GM23248 (cell line): ENCODE data around the gene AKAP7. TPM values are rescaled to one million over a fixed set of nuclear protein-coding genes. Genes with fewer than 3 reads are reported as not detected.
A peak's percentile ranks its signal among the peaks of the same experiment; 100 is the strongest.

ENCODE experiments used
- DNase-seq: peaks from one replicate; pipeline ENCODE4 v3.0.0-alpha.2; 2015
- H2AFZ ChIP-seq: fragments of 200-600 bp; sonication (generic); 2 replicates; pipeline ENCODE4 v1.6.1; 2016; ENCODE audit warnings: antibody characterized with exemption
- H3F3A ChIP-seq: fragments of 200-600 bp; sonication (generic); 2 replicates; pipeline ENCODE4 v1.6.1; 2016; ENCODE audit warnings: mild to moderate bottlenecking, antibody characterized with exemption, mixed run types; ENCODE audit not compliant: insufficient read depth
- H3K27ac ChIP-seq: fragments of 200-600 bp; sonication (generic); 2 replicates; pipeline ENCODE4 v1.5.1; 2016; ENCODE audit warnings: mild to moderate bottlenecking
- H3K27me3 ChIP-seq: fragments of 200-600 bp; sonication (generic); replicated peaks from 2 replicates; pipeline ENCODE4 v1.6.1; 2016; ENCODE audit warnings: mild to moderate bottlenecking; ENCODE audit not compliant: insufficient read depth
- H3K36me3 ChIP-seq: fragments of 200-600 bp; sonication (generic); 2 replicates; pipeline ENCODE4 v1.6.1; 2016; ENCODE audit warnings: low read depth, mild to moderate bottlenecking
- H3K4me1 ChIP-seq: fragments of 200-600 bp; sonication (generic); 2 replicates; pipeline ENCODE4 v1.6.1; 2016; ENCODE audit warnings: mild to moderate bottlenecking; ENCODE audit not compliant: insufficient read depth
- H3K4me2 ChIP-seq: fragments of 200-600 bp; sonication (generic); one replicate; pipeline ENCODE4 v1.6.1; 2016; ENCODE audit warnings: mild to moderate bottlenecking; ENCODE audit not compliant: unreplicated experiment
- H3K4me3 ChIP-seq: fragments of 200-600 bp; sonication (generic); 2 replicates; pipeline ENCODE4 v1.5.1; 2016; ENCODE audit warnings: mild to moderate bottlenecking
- H3K79me2 ChIP-seq: fragments of 200-600 bp; sonication (generic); 2 replicates; pipeline ENCODE4 v1.6.1; 2016; ENCODE audit warnings: mild to moderate bottlenecking; ENCODE audit not compliant: insufficient read depth
- H3K9ac ChIP-seq: fragments of 200-600 bp; sonication (generic); 2 replicates; pipeline ENCODE4 v1.6.1; 2016; ENCODE audit warnings: mild to moderate bottlenecking
- H3K9me2 ChIP-seq: fragments of 200-600 bp; sonication (generic); 2 replicates; pipeline ENCODE4 v1.6.1; 2016; ENCODE audit warnings: mixed run types, mild to moderate bottlenecking, moderate library complexity; ENCODE audit not compliant: insufficient read depth
- H3K9me3 ChIP-seq: fragments of 200-600 bp; sonication (generic); one replicate; pipeline ENCODE4 v1.6.1; 2017; ENCODE audit warnings: low read depth
- H4K20me1 ChIP-seq: fragments of 200-600 bp; sonication (generic); 2 replicates; pipeline ENCODE4 v1.6.0; 2016; ENCODE audit not compliant: insufficient read depth
- EZH2 ChIP-seq: fragments of 200-600 bp; sonication (generic); IDR thresholded peaks from 2 replicates; pipeline ENCODE4 v1.6.1; 2018; ENCODE audit warnings: antibody characterized with exemption, mild to moderate bottlenecking; ENCODE audit not compliant: insufficient read depth, poor library complexity, severe bottlenecking
- EZH2phosphoT487 ChIP-seq: fragments of 200-600 bp; sonication (generic); IDR thresholded peaks from 2 replicates; pipeline ENCODE4 v1.6.1; 2018; ENCODE audit warnings: antibody characterized with exemption, moderate library complexity, mild to moderate bottlenecking, low read depth; ENCODE audit not compliant: insufficient read depth
- WGBS, 2 experiments: methylation state at CpG; one replicate each; pipeline ENCODE4 v1.1.6; 2015 to 2017; ENCODE audit warnings: low lambda C conversion rate in 2 of 2, low coverage in 1 of 2; ENCODE audit errors: missing lambda C conversion rate in 2 of 2; 5-methylcytosine and 5-hydroxymethylcytosine counted together
- in situ Hi-C: fragments of 300-500 bp; cut with MboI; formaldehyde crosslinking; loops from 2 replicates; pipeline ENCODE4 v1.15.0; 2020
- polyA plus RNA-seq: library from polyadenylated mRNA; unstranded; fragments of >200 nt; fragmentation: Nextera tagmentation; extraction: Ambion mirVana; gene quantifications from 2 replicates; pipeline ENCODE4 v1.2.1, GENCODE V29; 2016
- total RNA-seq: library from RNA; depleted of rRNA; stranded (reverse); fragments of >200 nt; shearing (Covaris generic); gene quantifications from 2 replicates; pipeline ENCODE4 v1.2.3, GENCODE V29; 2014

The AKAP7 gene
- total and polyA plus RNA-seq, 2 experiments from 2014 or later, result 3.2 to 8.2 TPM

DNA sequence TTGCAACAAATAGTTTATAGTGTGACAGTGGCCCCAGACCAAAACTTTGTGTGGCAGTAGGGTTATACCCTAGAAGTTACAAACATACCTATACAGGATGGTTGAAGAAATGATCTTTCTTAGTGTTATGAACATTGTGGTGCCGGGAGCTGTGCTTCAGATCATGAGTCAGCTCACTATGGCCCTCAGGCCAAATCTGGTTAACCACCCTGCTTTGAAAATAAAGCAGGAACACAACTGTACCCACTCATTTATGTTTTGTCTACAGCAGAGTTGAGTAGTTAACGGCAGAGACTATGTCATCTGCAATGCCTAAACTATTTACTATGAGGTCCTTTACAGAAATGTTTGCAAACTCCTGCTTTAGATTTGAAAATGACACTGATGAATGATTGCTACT lies 24.3 kb downstream of the AKAP7 start:
- peak overlapping the region; percentile 43 for H3K27ac ChIP-seq
- peak overlapping the region; percentile 58 for H3K4me2 ChIP-seq

DNA sequence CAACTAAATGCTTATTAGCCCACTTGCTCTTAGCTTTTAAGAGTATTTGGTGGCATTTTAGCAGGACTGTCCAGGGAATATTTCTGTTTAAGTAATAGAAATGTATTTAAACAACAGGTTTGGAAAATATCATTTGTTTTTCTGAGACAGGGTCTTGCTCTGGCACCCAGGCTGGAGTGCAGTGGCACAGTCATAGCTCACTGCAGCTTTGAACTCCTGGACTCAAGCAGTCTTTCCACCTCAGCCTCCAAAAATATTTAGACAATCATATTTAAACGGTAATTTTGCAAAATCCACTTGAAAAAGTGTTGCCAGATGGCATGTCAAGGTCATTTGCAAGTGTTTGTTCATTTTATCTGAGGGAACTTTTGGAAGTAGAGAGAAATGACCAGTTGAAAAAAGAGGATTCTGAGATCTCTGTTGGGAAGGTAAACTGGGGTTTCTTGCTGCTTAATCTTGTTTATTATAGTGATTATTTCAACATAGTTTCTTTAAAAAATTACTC lies 25.0 kb downstream of the AKAP7 start:
- TF ChIP-seq EZH2phosphoT487 (no peak), EZH2 (no peak)
- Histone ChIP-seq H3K4me3 (no peak overlapping the region), H3K79me2 (no peaks in the 10 kb centered on the region), H3K36me3 (no peaks in the 10 kb centered on the region), H4K20me1 (no peaks in the 10 kb centered on the region), H3K9me3 (no peaks in the 10 kb centered on the region), H2AFZ (no peak overlapping the region), H3K9me2 (no peaks in the 10 kb centered on the region), H3K4me1 (peaks cover 32% of the 10 kb centered on the region), H3K27ac (peak overlapping the region; percentile 43), H3K4me2 (peak overlapping the region; percentile 58), H3K27me3 (no peaks in the 10 kb centered on the region), H3K9ac (no peak overlapping the region), H3F3A (peaks cover 33% of the 10 kb centered on the region)
- DNase-seq, result no peak
- in situ Hi-C loops, result no loop called here
- 53% methylated on average over 1 of the region's 1 CpG for WGBS, 2 experiments

More for the DNA sequence above, 24.3 kb downstream of the AKAP7 start:
- peaks cover 26% of the 10 kb centered on the region for H3K4me1 ChIP-seq
- DNase-seq, result peak; percentile 90
- H3F3A ChIP-seq, result peaks cover 27% of the 10 kb centered on the region
- no peaks in the 10 kb centered on the region for H3K9me2 ChIP-seq
- in situ Hi-C loops, result no loop called here
- no peak overlapping the region for H3K9ac ChIP-seq
- WGBS, 2 experiments, result 3 to 6% methylated on average over 2 of the region's 2 CpGs
- H3K79me2 ChIP-seq, result no peaks in the 10 kb centered on the region
- H3K36me3 ChIP-seq, result no peaks in the 10 kb centered on the region
- no peaks in the 10 kb centered on the region for H3K9me3 ChIP-seq
- H4K20me1 ChIP-seq, result no peaks in the 10 kb centered on the region
- TF ChIP-seq EZH2 (no peak), EZH2phosphoT487 (peak; percentile 87; the same call in 1 of the 2 replicates)
- no peaks in the 10 kb centered on the region for H3K27me3 ChIP-seq
- H2AFZ ChIP-seq, result no peak overlapping the region
- H3K4me3 ChIP-seq, result no peak overlapping the region

DNA sequence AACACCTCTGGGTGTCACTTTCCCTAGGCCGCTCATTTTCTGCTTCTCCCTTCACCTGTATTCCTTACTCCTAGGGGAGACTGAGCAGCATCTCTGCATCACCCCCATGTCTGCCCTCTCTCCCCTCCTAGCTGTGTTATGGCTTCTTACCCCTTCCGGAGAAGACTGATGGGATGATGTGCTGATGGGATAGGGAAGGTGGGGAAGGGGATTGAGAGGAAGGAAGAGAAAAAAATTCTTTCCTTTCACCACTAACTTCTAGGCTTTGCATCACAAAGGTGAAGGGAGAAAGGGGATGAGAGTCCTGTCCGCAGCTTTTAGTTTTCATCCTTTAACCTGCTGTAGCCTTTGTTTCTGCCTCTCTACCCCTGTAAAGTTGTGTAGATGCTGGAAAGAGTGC lies 26.7 kb downstream of the AKAP7 start:
- H3K9ac ChIP-seq, result no peak overlapping the region
- no peak overlapping the region for H2AFZ ChIP-seq
- no peak overlapping the region for H3K4me3 ChIP-seq
- no peaks in the 10 kb centered on the region for H3K9me3 ChIP-seq
- H4K20me1 ChIP-seq, result no peaks in the 10 kb centered on the region
- H3F3A ChIP-seq, result peaks cover 33% of the 10 kb centered on the region
- in situ Hi-C loops, result no loop called here
- H3K79me2 ChIP-seq, result no peaks in the 10 kb centered on the region
- DNase-seq, result no peak
- WGBS, 2 experiments, result 90 to 97% methylated on average over 3 of the region's 3 CpGs
- peaks cover 32% of the 10 kb centered on the region for H3K4me1 ChIP-seq
- TF ChIP-seq EZH2 (no peak), EZH2phosphoT487 (no peak)
- no peaks in the 10 kb centered on the region for H3K36me3 ChIP-seq
- H3K27ac ChIP-seq, result no peak overlapping the region
- H3K4me2 ChIP-seq, result no peak overlapping the region
- peaks cover 3% of the 10 kb centered on the region; the same call in 1 of the 2 replicates for H3K9me2 ChIP-seq
- no peaks in the 10 kb centered on the region for H3K27me3 ChIP-seq

DNA sequence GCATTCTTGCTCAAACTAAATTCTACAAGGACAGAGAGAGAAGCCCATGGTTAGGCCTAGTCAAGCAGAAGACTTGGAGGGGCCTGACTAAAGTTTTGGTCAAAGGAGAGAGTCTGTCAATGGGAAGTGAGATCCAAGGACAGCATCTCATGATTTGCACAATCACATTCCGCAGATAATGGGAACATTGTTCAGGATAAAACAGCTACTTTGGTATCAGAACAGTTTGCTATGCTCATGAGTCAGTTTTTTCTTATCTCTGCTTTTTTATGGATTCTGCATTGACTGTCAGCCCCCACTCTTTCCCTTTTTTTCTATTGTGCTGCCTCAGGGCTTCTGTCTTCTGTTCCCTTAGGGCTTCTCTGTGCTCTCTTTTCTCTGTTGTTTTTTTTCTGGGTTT lies 28.6 kb downstream of the AKAP7 start:
- no peaks in the 10 kb centered on the region for H3K9me3 ChIP-seq
- H3K4me1 ChIP-seq, result peaks cover 32% of the 10 kb centered on the region

More for the DNA sequence above, 28.6 kb downstream of the AKAP7 start:
- TF ChIP-seq EZH2 (no peak), EZH2phosphoT487 (no peak)
- peak; percentile 10 for DNase-seq
- Histone ChIP-seq H4K20me1 (no peaks in the 10 kb centered on the region), H3K27ac (no peak overlapping the region; the same call in 1 of the 2 replicates), H2AFZ (no peak overlapping the region), H3K79me2 (no peaks in the 10 kb centered on the region), H3K9ac (no peak overlapping the region), H3K36me3 (no peaks in the 10 kb centered on the region), H3K27me3 (no peaks in the 10 kb centered on the region), H3K4me3 (no peak overlapping the region), H3K4me2 (peak overlapping the region; percentile 50), H3F3A (peaks cover 33% of the 10 kb centered on the region), H3K9me2 (peaks cover 3% of the 10 kb centered on the region; the same call in 1 of the 2 replicates)
- in situ Hi-C loops, result no loop called here
- 91 to 95% methylated on average over 1 of the region's 1 CpG for WGBS, 2 experiments
